ENCODE data around the gene C15orf39.

- TF ChIP-seq CTCF (IDR thresholded peaks at IDR 0.05; ENCODE audit: low read depth, low read length, poor library complexity, severe bottlenecking) (no peak), EZH2phosphoT487 (IDR thresholded peaks at IDR 0.05; ENCODE audit: borderline replicate concordance, low read length) (no peak)
These were observed 27.7 kb downstream of the C15orf39 start for GRCh38 chr15:75229191-75230015.

Measured in DOHH2 (cell line).